AG04450 (cell line): Measurements from ENCODE around the gene PAFAH1B1. TPM values are rescaled to one million over a fixed set of nuclear protein-coding genes. Genes with fewer than 3 reads are reported as not detected.
"Not testable (repeated sequence)": the region's sequence is repeated elsewhere in the genome, so short reads cannot be mapped to it uniquely, and the experiment has no call there.

Experiments
- CTCF ChIA-PET: fragments of 300-600, 350-600 bp; formaldehyde crosslinking; extraction: SDS; loops from one replicate; lab custom pipeline; 2022; ENCODE audit warnings: antibody characterized with exemption, inconsistent platforms; lab: Charles Lee
- POLR2A ChIA-PET: fragments of 350-600 bp; formaldehyde crosslinking; extraction: SDS; loops from one replicate; lab custom pipeline; 2021; ENCODE audit warnings: antibody characterized with exemption, inconsistent platforms; lab: Yijun Ruan, JAX
- DNase-seq: peaks from one replicate; pipeline ENCODE4 v3.0.0-alpha.2; 2011; ENCODE audit warnings: low read depth, low spot score
- H3K27ac ChIP-seq: one replicate; pipeline ENCODE4 v1.5.1; 2012; ENCODE audit warnings: low read depth, low read length, control low read depth
- H3K27me3 ChIP-seq: one replicate; pipeline ENCODE4 v1.6.0; 2012; ENCODE audit warnings: low read length; ENCODE audit not compliant: control insufficient read depth, insufficient read depth
- H3K4me3 ChIP-seq: 2 replicates; pipeline ENCODE4 v1.5.1; 2011; ENCODE audit warnings: mild to moderate bottlenecking, low read depth, low read length, control low read depth
- H3K9me3 ChIP-seq: 2 replicates; pipeline ENCODE4 v1.5.1; 2012; ENCODE audit warnings: low read length; ENCODE audit not compliant: control insufficient read depth, insufficient read depth
- polyA plus RNA-seq: library from polyadenylated mRNA; depleted of rRNA; stranded (reverse); fragments of >200 nt; gene quantifications from 2 replicates; pipeline ENCODE4 v1.2.3, GENCODE V29; 2011
- TF ChIP-seq, protein P1 (sequence below): IDR thresholded peaks from 2 replicates; pipeline ENCODE4 v1.5.1; 2011; ENCODE audit warnings: low read depth, low read length, control low read depth, inconsistent platforms

The PAFAH1B1 gene
- polyA plus RNA-seq, 1 experiment: 111 TPM

DNA sequence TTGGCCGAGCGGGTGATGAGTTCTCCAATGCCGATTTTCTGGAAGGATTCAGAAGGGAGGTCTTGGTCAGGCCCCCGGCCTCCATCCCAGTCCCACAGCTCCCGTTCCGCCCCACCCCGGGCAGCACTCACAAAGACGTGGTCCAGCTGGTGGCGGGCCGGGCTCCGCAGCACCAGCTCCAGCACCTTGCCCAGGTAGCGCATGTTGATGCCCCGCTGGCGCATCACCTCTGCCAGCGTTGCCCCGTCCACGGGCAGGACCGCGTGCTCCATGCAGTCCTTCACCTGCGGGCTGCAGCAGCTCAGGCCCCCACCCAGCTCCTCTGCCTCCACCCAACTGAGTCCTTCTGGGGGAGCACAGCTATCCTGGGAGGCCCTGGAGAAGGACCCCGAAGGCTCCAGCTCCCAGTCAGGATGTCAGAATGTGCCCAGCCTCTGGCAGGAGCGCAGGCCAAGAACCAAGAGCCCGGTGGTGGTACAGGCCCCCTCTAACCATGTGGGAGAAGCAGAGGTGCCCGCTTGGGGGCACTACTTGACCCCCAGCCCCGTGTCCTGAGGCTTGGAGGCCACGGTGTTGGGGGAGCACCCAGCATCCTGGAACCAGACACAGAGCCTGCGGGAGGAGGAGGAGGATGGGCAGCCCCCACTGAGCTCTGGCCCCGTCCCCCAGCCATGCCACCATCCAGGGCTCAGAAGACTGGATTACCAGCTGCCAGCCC is 101.9 kb downstream of the PAFAH1B1 start:
- no peak for DNase-seq
- TF ChIP-seq, protein P1, sequence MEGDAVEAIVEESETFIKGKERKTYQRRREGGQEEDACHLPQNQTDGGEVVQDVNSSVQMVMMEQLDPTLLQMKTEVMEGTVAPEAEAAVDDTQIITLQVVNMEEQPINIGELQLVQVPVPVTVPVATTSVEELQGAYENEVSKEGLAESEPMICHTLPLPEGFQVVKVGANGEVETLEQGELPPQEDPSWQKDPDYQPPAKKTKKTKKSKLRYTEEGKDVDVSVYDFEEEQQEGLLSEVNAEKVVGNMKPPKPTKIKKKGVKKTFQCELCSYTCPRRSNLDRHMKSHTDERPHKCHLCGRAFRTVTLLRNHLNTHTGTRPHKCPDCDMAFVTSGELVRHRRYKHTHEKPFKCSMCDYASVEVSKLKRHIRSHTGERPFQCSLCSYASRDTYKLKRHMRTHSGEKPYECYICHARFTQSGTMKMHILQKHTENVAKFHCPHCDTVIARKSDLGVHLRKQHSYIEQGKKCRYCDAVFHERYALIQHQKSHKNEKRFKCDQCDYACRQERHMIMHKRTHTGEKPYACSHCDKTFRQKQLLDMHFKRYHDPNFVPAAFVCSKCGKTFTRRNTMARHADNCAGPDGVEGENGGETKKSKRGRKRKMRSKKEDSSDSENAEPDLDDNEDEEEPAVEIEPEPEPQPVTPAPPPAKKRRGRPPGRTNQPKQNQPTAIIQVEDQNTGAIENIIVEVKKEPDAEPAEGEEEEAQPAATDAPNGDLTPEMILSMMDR: no peak
- ChIA-PET POLR2A (interaction anchor here (1.1 kb wide), 1 partner anchor 9 kb away, joined by 4 read pairs; no protein-coding TSS in a partner anchor), CTCF (no interaction called here)
- Histone ChIP-seq H3K4me3 (no peak overlapping the region), H3K9me3 (no peaks in the 10 kb centered on the region; the same call in 1 of the 2 replicates), H3K27ac (no peak overlapping the region), H3K27me3 (no peaks in the 10 kb centered on the region)

DNA sequence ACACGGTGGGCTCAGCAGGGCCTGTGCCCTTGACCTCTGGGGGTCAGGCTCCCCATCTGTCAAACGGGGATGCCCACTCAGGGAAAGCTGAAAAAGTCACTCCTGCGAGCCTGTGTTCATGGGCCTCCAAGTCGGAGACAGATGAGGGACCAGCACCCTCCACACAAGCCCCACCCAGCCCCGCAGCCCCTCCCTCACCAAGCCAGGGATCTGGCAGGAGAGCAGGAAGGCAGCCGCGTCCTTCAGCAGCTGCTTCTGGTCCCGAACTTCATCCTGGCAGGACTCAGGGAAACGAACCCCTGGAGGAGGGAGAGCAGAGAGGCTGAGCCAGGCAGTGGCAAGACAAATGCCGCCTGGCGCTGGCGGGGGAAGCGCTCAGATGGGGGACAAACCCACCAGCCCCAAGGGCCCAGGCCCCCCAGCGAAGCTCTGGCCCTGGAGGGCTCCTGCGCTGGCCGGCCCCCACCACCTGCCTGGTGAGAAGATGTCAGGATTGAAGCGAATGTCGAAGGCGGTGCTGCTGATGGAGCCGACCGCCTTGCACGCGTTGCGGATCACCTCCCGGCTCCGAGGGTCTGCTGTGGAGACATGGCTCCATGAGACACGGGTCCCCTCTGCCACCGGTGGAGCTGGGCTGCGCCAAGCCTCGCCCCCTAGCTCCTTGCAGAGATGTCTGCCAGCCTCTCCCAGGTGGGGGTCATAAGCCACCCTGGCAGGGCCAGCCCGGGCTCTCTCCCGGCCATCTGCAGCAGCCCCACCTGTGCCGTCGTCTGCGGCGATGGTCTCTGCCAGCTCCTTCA is 102.7 kb downstream of the PAFAH1B1 start:
- no peak overlapping the region for H3K4me3 ChIP-seq
- POLR2A ChIA-PET: interaction anchor here (1.1 kb wide), 1 partner anchor 10 kb away, joined by 4 read pairs; no protein-coding TSS in a partner anchor
- no peak for DNase-seq
- CTCF ChIA-PET: no interaction called here
- TF ChIP-seq, protein P1: no peak
- H3K27ac ChIP-seq: no peak overlapping the region
- H3K9me3 ChIP-seq: no peaks in the 10 kb centered on the region; the same call in 1 of the 2 replicates
- H3K27me3 ChIP-seq: no peaks in the 10 kb centered on the region

DNA sequence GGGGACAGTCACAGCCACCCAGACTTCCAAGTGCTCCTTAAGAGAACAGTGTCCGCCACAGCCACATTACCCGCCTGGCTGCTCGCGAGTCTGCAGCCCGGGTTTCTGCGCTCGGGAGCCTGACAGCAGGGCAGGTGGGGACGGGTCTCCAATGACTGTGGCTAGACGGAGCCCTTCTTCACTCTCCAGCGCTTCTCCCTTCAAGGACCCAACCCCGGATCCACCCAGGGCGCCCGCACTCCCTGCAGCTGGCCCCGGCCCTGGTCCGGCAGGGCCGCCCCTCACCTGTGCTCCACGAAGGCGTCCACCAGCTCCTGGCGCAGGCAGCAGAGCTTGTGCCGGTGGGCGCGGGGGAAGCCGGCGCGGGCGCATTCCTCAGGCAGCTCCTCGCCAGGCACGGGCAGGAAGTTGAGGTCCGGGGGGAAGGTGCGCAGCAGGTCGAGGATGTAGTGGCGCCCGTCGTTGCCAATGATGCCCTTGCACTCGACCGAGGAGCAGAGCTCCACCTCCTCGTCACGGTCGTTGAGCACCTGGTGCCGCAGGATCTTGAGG is 104.2 kb downstream of the PAFAH1B1 start:
- no peak overlapping the region for H3K4me3 ChIP-seq
- H3K27ac ChIP-seq: no peak overlapping the region
- H3K9me3 ChIP-seq: no peaks in the 10 kb centered on the region; the same call in 1 of the 2 replicates
- no peak for DNase-seq
- CTCF ChIA-PET: no interaction called here
- POLR2A ChIA-PET: no interaction called here
- TF ChIP-seq, protein P1: no peak
- H3K27me3 ChIP-seq: no peaks in the 10 kb centered on the region

DNA sequence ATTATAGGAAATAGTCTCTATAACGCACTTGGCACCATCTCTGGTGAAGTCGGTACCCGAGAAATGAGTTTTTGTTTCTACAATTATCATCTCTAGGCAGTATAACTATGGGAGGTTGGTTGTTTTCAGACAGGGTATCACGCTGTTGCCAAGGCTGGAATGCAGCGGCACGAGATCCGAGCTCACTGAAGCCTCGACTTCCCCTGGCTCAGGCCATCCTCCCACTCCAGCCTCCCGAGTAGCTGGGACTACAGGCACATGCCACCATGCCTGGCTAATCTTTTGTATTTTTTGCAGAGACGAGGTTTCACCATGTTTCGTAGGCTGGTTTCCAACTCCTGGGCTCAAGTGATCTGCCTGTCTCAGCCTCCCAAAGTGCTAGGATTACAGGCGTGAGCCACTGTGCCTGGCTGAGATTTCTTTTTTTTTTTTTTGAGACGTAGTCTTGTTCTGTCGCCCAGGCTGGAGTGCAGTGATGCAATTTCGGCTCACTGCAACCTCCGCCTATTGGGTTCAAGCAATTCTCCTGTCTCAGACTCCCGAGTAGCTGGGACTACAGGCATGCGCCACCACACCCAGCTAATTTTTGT is 105.9 kb downstream of the PAFAH1B1 start:
- ChIA-PET CTCF (interaction anchor here (1.2 kb wide), 1 partner anchor 24 kb away, joined by 3 read pairs; no protein-coding TSS in a partner anchor), POLR2A (interaction anchor here (0.7 kb wide), 1 partner anchor 968 kb away, joined by 10 read pairs; no protein-coding TSS in a partner anchor)
- H3K27ac ChIP-seq, H3K9me3 ChIP-seq, H3K27me3 ChIP-seq, DNase-seq, H3K4me3 ChIP-seq: not testable (repeated sequence)

DNA sequence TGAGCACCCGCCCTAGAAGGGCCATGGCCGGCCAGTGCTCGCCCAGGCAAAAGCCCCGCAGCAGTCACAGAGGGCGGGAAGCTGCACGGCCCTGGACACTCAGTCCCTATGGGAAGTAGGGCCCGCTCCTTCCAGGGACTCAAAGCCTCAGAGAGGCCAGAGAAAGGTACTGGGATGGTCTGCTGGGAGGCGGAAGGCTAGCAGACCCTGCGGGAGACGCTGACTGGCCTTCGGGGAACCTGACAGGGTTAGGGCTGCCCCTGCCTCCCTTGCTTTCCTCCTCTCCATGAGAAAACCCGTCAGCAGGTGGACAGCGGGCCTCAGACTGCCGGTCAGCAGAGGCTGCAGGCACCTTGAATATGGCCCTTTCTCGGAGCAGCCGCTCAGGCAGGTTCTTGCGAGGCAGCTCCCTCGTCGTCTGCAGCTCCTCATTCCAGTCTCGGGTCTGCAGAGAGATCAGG is 106.6 kb downstream of the PAFAH1B1 start:
- H3K4me3 ChIP-seq: no peak overlapping the region
- CTCF ChIA-PET: interaction anchor here (1.2 kb wide), 1 partner anchor 24 kb away, joined by 3 read pairs; no protein-coding TSS in a partner anchor
- no peaks in the 10 kb centered on the region for H3K27me3 ChIP-seq
- DNase-seq: no peak
- TF ChIP-seq, protein P1: no peak
- no peaks in the 10 kb centered on the region; the same call in 1 of the 2 replicates for H3K9me3 ChIP-seq
- H3K27ac ChIP-seq: no peak overlapping the region
- POLR2A ChIA-PET: interaction anchor here (0.7 kb wide), 2 partner anchors 10 to 968 kb away, joined by 5 to 10 read pairs; no protein-coding TSS in a partner anchor
